ENCODE measurements around the gene CLCN7. TPM values are rescaled to one million over a fixed set of nuclear protein-coding genes. Genes with fewer than 3 reads are reported as not detected.

CLCN7 gene
- total and polyA plus RNA-seq, 8 donors: 8.7 to 489 (median 55.1) TPM

GRCh38 chr16:1511662-1512569, 37.1 kb upstream of the CLCN7 start:
- Histone ChIP-seq H3K27ac (peak overlapping the region in 1 of 5 donors; percentile 29), H3K36me3 (peaks cover 0 to 61% (median 49%) of the 10 kb centered on the region in 4 donors), H3K9me3 (peaks cover 0 to 11% (median 5%) of the 10 kb centered on the region in 4 donors), H3K4me3 (no peak overlapping the region), H3K27me3 (no peaks in the 10 kb centered on the region), H3K4me1 (peaks cover 0 to 7% (median 2%) of the 10 kb centered on the region in 4 donors)
- intact Hi-C loops (cut with DNase I; ENCODE audit: low total_unique reads): no loop called here
- WGBS, 5 donors: 74 to 79% (median 79%) methylated on average over 28 to 30 of the region's 30 CpGs
- TF ChIP-seq EP300 (IDR thresholded peaks at IDR 0.05) (no peak), CTCF (IDR thresholded peaks at IDR 0.05) (no peak), POLR2AphosphoS5 (IDR thresholded peaks at IDR 0.05) (no peak), POLR2A (IDR thresholded peaks at IDR 0.05) (no peak)
- DNase-seq: no peak

- TF ChIP-seq EP300 (IDR thresholded peaks at IDR 0.05) (no peak), CTCF (IDR thresholded peaks at IDR 0.05) (no peak), POLR2AphosphoS5 (IDR thresholded peaks at IDR 0.05) (no peak), POLR2A (IDR thresholded peaks at IDR 0.05) (no peak)
- Histone ChIP-seq H3K36me3 (peaks cover 0 to 71% (median 58%) of the 10 kb centered on the region in 4 donors), H3K4me3 (no peak overlapping the region), H3K4me1 (peaks cover 0 to 7% (median 2%) of the 10 kb centered on the region in 4 donors), H3K27ac (no peak overlapping the region), H3K9me3 (peaks cover 0 to 11% (median 5%) of the 10 kb centered on the region in 4 donors), H3K27me3 (no peaks in the 10 kb centered on the region)
- DNase-seq: no peak
- intact Hi-C loops (cut with DNase I; ENCODE audit: low total_unique reads): no loop called here
- 89 to 93% (median 93%) methylated on average over 19 to 26 of the region's 26 CpGs for WGBS, 5 donors
Observed at GRCh38 chr16:1510941-1511351, 36.1 kb upstream of the CLCN7 start.

- Histone ChIP-seq H3K4me3 (no peak overlapping the region), H3K27ac (peak overlapping the region; percentile 17 to 64 (median 50)), H3K27me3 (no peaks in the 10 kb centered on the region), H3K4me1 (peaks cover 0 to 7% (median 2%) of the 10 kb centered on the region in 4 donors), H3K9me3 (peaks cover 0 to 11% (median 5%) of the 10 kb centered on the region in 4 donors), H3K36me3 (peaks cover 0 to 77% (median 64%) of the 10 kb centered on the region in 4 donors)
- intact Hi-C loops (cut with DNase I; ENCODE audit: low total_unique reads): no loop called here
- WGBS, 5 donors: 80 to 89% (median 86%) methylated on average over 9 to 10 of the region's 10 CpGs
- TF ChIP-seq POLR2A (IDR thresholded peaks at IDR 0.05) (no peak), POLR2AphosphoS5 (IDR thresholded peaks at IDR 0.05) (no peak), CTCF (IDR thresholded peaks at IDR 0.05) (no peak), EP300 (IDR thresholded peaks at IDR 0.05) (no peak)
- DNase-seq: no peak
Observed at GRCh38 chr16:1510272-1510671, 35.4 kb upstream of the CLCN7 start.

- TF ChIP-seq CTCF (IDR thresholded peaks at IDR 0.05): no peak
- no peak for TF ChIP-seq POLR2AphosphoS5 (IDR thresholded peaks at IDR 0.05)
- no peak for TF ChIP-seq EP300 (IDR thresholded peaks at IDR 0.05)
- no peak for TF ChIP-seq POLR2A (IDR thresholded peaks at IDR 0.05)
- H3K27ac ChIP-seq: peak overlapping the region; percentile 17 to 64 (median 50)
Observed at GRCh38 chr16:1509307-1510221, 34.7 kb upstream of the CLCN7 start.

More at GRCh38 chr16:1509307-1510221, 34.7 kb upstream of the CLCN7 start:
- H3K36me3 ChIP-seq: peaks cover 0 to 83% (median 68%) of the 10 kb centered on the region in 4 donors
- H3K27me3 ChIP-seq: no peaks in the 10 kb centered on the region
- peak in 1 of 2 donors; percentile 71 for DNase-seq
- H3K4me3 ChIP-seq: no peak overlapping the region
- intact Hi-C loops (cut with DNase I; ENCODE audit: low total_unique reads): no loop called here
- H3K9me3 ChIP-seq: peaks cover 0 to 9% (median 4%) of the 10 kb centered on the region in 4 donors
- H3K4me1 ChIP-seq: peaks cover 0 to 7% (median 2%) of the 10 kb centered on the region in 4 donors
- WGBS, 5 donors: 81 to 88% (median 87%) methylated on average over 26 to 44 of the region's 44 CpGs

All from stomach (tissue), 9 donors.